HG03521 (cell line): Measurements from ENCODE around the gene NPHP4.
"Not testable (repeated sequence)": the region's sequence is repeated elsewhere in the genome, so short reads cannot be mapped to it uniquely, and the experiment has no call there.

Experiments used
- ATAC-seq: cut with Tn5 transposase; IDR thresholded peaks from one replicate; pipeline ENCODE4 v1.9.1; 2021; ENCODE audit warnings: mild to moderate bottlenecking, moderate library complexity; ENCODE audit not compliant: unreplicated experiment

The NPHP4 gene

DNA sequence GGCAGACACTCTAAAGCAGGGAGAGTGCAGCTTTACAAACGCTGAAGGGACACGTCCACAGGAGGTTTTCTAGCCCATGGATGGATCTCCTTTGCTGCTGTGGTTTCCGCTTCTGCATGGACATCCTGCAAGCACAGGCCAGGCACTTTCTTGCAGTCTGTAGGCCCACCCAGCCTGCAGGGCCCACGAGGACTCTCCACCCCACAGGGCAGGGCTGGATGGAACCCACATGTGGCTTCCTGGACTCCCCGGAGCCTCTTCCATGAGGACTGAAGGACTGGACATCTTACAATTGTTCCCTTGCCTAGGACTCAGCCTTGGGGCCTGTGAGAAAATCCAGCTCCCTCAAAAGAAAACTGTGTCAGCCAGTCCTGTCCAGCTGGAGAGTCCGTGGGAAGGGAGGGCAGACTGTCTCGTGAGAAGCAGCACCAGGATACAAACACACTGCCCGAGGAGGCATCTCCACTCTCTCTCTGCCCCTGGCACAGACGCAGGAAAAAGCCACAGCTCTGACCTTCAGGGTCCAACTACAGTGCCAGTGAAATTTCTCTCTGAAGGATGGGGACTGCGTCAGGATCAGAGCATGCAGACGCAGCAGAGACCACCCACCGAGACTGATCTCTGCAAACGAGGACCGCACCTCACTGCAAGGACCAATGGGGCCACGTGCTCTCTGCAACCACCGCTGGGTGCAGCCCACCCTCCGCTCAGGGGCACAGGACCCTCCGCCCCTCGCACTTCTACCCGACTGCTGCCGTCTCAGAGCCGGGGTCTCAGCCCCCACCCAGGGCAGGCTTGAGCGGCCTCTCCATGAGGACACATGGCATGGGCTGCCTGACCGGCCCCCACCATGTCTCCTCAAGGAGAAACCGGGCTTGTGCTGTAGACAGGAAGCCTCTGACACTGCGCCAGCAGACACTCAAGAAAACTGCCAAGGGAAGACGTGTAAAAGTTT, 130.1 kb downstream of the NPHP4 start:
- no peak for ATAC-seq

- no peak for ATAC-seq
These were observed 131.9 kb downstream of the NPHP4 start for GRCh38 chr1:5860277-5860676.

DNA sequence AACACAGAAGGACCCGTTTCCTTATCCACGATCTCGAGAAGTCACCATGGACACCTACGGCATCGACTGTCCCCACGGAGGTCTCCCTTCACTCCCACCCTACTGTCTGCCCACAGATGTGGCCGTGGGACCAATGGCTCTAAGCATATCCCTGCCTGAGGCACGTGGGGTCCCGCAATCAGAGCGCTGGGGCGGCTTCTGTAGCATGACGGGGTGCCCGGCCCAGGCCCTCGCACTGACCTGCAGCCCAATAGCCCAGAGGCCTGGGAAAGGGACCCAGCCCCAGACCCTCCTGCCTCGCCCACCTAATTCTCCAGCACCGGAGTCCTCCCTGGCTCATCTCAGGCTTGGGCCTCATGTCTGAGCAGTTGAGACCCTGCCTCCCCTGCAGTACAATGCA, 132.5 kb downstream of the NPHP4 start:
- ATAC-seq: no peak

DNA sequence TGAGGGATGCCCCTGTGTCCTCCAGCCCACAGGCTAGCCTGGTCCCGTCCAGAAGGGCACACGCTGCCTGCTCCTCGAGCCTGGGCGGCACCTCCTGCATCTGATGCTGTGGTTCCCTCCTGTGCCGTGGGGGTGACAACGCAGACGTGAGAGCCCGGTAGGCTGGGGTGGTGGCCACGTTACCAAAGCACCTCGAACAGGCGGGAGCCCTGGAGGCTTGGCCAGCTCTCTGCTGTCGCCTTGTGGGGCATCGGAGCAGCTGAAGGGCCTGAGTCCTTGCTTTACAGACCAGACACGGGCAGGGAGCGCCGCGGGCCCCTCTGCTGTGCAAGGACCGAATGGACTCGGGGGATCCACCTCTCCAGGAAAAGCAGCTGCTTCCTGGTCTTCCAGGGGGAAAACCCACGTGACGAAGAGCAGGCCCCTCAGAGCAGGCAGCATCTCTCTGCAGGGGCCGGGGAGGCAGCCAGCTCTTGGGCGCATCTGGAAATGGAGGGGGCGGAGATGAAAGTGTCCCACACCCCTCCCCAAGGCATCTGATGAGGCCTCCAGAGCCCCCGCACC, 133.3 kb downstream of the NPHP4 start:
- ATAC-seq: no peak

DNA sequence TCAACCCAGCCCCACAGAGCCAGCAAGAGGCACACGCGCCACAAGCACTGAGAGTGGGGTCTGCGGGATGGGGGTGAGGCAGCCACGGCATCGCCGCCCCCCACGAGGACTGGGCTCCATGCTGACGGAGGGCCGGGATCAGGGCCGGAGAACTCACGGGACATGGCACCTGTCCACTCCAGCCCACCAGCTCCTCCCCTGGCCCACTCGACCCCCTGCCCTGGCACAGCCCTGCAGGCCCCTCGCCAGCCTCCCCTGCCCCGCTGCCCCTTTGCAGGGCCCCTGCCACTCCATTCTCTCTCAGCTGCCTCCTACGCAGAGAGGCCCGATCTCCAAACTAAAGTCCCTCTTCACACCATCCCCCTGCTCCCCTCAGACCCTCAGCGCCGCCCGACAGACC, 134.0 kb downstream of the NPHP4 start:
- ATAC-seq: no peak

DNA sequence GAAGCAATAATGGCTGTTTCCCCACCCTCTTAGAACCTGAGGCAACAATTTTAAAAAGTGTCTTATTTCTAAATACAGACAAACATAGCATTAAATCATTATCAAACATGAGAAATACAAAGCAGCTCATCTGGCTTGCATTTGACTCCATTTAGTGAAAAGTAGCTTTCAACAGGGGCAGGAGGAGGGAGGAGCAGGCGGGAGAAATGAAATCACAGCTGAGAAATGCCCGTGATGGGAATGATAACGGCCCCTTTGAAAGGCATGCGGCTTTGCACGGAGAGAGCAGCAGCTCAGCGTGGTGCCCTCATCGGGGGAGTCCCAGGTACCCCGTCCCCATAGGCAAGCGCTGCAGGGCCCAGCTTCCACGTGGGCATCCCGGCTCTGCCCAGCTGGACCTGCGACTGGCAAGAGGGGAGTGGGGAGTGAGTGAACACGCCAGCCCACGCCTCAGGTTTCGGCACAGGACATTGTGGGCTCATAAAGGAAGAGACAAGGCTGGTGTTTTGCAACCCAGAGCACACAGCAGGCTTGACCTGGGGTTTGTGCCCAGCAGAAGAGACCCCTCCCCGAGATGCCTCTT, 134.6 kb downstream of the NPHP4 start:
- no peak for ATAC-seq

- ATAC-seq: no peak
These were observed 135.2 kb downstream of the NPHP4 start for GRCh38 chr1:5857011-5857410.

DNA sequence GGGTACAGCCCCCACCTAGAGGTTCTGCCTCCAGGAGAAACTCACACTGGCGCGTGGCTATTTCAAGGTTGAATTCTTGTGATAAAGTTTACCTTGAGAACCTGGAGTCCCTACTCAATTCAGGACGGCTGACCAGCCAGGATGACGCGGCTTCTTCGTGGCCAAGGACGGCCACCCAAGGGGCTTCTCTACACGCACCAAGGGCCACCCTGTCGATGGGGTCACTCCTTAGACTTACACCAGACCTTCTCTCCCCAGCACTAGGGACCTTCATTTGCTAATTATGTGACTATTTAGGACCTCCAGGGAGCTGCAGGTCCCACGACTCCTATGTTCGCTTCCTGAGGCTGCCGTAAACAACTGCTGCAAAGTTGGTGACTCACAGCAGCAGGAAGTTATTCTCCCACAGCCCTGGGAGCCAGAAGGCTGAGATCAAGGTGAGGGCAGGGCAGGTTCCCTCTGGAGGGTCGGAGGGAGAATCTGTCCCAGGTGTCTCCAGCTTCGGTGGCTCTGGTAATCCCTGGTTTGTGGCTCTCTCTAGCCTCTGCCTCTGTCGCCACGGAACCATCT, 135.9 kb downstream of the NPHP4 start:
- no peak for ATAC-seq

DNA sequence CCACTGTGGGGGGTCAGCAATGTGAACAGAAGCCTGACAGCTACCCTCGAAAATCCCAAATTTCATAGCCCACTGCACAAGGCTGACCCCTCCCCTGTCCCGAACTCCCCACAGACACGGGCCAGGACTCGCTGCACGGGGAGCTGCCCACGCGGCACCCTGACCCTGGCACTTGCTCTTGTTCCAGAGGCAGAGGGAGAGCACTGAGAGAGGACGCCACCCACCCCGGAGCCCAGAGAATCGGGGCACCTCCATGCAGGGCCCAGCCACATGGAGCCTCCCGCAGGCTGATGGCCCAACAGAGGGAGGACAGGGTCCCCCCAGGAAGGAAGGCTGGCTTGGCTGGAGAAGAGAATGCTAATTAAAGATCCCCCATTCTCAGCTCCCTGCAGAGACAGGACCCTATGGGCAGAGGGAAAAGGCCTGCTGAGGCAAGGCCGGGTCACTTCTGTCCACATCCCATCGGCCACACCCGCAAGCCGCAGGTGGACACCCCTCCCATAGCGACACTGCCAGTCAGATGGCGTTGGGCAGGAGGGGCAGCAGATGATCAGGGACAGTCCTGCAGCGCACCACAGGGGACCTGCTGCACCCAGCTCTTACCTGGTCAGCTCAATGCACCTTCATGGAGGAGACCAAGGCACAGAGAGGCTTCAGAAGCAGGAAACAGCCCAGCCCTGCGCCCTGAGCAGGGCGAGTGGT, 136.9 kb downstream of the NPHP4 start:
- ATAC-seq: no peak

DNA sequence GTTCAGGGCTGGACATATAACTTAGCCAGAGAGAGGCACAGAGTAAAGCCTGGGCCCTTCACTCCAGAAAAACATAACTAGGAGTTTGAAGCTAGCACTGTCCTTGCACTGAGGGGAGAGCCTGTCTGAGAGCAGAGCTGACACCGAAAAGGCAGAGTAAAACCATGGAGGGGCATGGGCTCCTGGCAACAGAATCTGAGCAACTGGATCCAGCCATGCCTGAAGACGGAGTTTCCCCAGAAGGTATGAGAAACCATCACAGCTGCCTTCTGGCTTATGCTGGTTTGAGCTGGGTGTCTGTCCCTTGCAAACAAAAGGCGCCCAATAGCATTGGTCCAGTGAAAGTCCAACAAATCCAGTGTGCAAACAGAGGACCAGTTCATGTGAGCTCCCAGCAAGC, 137.5 kb downstream of the NPHP4 start:
- ATAC-seq: no peak

DNA sequence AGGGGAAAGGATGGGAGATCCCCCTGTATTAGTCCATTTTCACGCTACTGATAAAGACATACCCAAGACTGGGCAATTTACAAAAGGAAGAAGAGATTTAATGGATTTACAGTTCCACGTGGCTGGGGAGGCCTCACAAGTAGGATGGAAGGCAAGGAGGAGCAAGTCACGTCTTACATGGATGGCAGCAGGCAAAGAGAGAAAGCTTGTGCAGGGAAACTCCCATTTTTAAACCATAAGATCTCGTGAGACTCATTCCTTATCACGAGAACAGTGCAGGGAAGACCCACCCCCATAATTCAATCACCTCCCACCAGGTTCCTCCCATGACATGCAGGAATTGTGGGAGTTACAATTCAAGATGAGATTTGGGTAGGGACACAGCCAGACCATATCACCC, 138.4 kb downstream of the NPHP4 start:
- ATAC-seq: not testable (repeated sequence)

- ATAC-seq: no peak
These were observed 141.7 kb downstream of the NPHP4 start for GRCh38 chr1:5850503-5850902.

DNA sequence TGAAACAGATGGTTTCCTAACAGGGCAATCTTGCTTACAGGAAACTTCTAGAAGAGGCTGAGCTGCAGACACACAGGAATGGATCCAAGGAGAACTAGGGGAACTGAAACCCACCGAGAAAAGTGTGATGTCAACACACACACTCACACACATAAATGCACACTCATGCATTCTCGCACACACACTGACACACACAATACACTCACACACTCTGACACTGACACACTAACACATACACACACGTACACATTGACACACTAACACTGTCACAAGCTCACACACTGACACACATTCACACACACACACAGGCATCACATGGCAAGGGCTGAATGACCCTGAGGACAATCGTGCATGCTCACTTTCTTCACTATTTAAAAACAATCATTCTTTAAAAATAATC, 142.7 kb downstream of the NPHP4 start:
- no peak for ATAC-seq

GRCh38 chr1:5847013-5847659, 145.1 kb downstream of the NPHP4 start:
- no peak for ATAC-seq

DNA sequence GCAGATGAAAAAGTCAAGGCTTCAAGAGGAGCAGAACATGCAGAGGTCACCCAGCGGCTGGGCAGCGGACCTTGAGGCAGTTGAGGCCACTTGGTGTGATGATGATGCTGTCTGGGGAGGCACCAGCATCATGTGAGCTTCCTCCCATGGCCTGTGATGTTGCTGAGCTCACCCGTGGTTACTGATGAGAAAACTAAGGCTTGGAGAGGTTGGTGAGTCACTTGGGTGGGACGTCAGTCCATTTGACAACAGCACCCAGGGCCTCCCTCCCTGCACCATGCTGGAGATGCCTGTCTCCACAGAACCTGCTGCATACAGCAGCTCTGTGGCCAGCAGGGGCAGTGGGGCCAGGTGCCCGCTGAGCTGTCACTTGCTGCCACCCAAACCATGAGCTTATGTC, 146.8 kb downstream of the NPHP4 start:
- ATAC-seq: no peak

DNA sequence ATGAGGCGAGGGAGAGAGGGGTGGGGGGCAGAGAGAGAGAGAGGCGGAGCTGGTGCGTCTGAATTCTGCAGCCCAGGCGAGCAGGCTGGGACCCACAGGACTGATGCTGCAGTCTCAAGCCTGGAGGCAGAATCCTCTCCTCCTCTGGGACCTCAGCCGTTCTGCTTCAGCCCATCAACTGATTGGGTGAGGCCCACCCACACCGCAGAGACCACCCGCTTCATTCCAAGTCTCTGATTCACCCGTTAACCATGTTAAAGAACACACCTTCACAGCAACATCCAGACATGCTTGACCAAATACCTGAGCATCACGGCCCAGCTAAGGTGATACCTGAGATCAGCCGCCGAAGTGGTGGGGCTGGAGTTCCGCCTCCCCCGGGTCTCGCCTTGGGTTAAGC, 147.8 kb downstream of the NPHP4 start:
- ATAC-seq: no peak

DNA sequence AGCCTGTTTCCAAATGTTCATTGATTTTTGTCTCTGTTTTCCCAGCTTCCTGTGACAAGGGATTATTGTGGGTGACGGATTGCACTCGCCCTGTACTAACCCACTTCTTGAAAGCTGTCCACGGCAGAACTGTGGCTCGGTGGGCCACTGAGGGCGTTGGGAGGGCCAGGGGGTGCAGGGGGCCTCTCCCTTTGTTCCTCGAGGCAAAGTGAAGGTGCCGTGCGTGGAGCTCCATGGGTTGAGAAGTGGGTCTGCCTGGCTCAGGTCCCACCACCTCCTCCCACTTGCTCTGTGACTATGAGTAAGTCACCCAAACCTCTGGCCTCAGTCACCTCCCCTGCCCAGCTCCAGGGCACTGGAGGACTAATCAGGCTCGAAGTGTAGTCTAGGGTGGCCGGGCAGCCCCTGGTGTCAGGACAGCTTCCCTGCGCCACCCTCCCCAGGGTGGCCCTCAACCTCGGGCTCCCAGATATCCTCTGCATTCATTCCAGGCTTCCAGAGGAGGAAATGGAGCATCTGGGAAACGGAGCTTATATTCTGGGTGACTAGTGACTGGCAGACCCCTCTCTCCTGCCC, 148.6 kb downstream of the NPHP4 start:
- ATAC-seq: no peak

- no peak for ATAC-seq
These were observed 149.5 kb downstream of the NPHP4 start for GRCh38 chr1:5842679-5843078.

GRCh38 chr1:5840551-5841001, 151.6 kb downstream of the NPHP4 start:
- ATAC-seq: no peak

DNA sequence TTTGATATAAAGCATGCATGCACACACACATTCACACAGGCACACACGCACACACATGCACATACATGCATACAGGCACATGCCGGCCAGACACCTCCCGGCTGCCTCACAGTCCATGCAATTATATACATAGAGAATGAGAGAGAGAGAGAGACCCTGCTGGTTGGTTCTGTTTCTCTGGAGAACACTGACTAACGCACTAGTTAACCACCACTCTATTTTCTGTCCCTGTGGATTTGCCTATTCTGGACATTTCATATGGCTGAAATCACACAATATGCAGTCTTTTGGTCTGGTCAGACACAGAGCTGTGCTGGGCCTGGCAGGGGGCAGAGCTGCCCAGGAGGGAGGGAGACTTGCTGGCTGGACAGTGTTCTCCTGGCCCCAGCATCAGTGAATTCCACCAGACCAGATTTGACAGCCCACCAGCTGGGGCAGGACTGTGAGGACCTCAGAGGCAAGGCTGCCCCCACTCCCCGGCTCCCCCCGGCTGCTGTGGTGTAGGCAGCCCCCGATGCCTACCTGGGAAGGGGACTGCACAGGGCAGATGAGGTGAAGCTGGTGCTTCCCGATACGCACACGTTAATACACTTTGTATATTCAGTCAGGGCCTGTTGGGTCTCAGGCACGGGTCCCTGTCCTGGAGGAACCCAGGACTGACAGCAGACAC, 152.2 kb downstream of the NPHP4 start:
- ATAC-seq: no peak
